Fibroblast of villous mesenchyme (primary cell): Measurements from ENCODE around the gene BRD9. TPM values are rescaled to one million over a fixed set of nuclear protein-coding genes. Genes with fewer than 3 reads are reported as not detected.

Experiments used
- DNase-seq: peaks from one replicate; pipeline ENCODE4 v3.0.0-alpha.2; 2010; ENCODE audit warnings: low read depth
- H3K4me3 ChIP-seq: 2 replicates; pipeline ENCODE4 v1.5.1; 2011; ENCODE audit warnings: low read depth, mild to moderate bottlenecking, low read length
- total RNA-seq: library from RNA; depleted of rRNA; stranded (reverse); fragments of >200 nt; gene quantifications from 2 replicates; pipeline ENCODE4 v1.2.3, GENCODE V29; 2012
- TF ChIP-seq, protein P1 (sequence below): IDR thresholded peaks from 2 replicates; pipeline ENCODE4 v1.5.1; 2012; ENCODE audit warnings: low read depth, mild to moderate bottlenecking, low read length; ENCODE audit not compliant: insufficient read depth

BRD9 gene
- total RNA-seq, 1 donor, result 35.0 TPM

DNA sequence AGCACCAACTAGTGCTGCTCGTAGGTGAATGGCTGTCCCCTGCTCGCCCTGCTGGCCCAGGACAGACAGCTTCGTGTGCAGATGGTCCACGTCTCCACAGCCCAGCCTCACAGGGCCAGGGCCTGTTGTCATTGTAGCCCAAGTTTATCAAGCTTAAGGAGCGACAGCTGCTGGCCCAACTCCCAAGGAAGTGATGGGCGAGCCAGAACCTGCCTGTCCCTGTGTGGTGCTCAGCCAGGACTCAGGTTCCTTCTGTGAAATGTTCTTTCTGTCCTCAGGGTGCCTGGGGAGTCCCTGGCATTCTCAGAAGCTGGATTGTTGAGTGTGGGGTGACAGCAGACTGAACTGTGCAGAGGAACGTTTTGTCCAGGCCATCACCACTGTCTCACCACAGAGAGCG is 16.5 kb upstream of the BRD9 start:
- TF ChIP-seq, protein P1, sequence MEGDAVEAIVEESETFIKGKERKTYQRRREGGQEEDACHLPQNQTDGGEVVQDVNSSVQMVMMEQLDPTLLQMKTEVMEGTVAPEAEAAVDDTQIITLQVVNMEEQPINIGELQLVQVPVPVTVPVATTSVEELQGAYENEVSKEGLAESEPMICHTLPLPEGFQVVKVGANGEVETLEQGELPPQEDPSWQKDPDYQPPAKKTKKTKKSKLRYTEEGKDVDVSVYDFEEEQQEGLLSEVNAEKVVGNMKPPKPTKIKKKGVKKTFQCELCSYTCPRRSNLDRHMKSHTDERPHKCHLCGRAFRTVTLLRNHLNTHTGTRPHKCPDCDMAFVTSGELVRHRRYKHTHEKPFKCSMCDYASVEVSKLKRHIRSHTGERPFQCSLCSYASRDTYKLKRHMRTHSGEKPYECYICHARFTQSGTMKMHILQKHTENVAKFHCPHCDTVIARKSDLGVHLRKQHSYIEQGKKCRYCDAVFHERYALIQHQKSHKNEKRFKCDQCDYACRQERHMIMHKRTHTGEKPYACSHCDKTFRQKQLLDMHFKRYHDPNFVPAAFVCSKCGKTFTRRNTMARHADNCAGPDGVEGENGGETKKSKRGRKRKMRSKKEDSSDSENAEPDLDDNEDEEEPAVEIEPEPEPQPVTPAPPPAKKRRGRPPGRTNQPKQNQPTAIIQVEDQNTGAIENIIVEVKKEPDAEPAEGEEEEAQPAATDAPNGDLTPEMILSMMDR, result no peak
- no peak overlapping the region for H3K4me3 ChIP-seq
- DNase-seq, result no peak

DNA sequence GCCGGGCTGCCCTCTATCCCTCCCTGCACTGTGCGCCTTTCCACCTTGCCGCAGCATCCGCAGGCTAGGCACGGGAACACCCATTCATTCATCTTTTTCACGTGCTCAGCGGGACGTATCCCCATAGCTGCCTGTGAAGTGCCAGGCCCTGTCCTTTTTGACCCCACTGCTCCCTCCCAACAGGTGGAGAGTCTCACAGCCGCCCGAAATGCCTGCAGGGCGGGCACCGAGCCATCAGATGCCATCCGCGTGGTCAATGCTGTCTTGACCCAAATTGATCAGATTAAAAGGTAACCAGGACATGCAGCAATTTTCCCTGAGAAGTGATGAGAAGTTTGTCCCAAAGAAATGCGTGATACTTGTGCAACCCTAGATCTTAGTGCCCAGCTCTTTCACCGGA is 15.6 kb upstream of the BRD9 start:
- DNase-seq, result no peak
- H3K4me3 ChIP-seq, result no peak overlapping the region
- TF ChIP-seq, protein P1, result no peak

DNA sequence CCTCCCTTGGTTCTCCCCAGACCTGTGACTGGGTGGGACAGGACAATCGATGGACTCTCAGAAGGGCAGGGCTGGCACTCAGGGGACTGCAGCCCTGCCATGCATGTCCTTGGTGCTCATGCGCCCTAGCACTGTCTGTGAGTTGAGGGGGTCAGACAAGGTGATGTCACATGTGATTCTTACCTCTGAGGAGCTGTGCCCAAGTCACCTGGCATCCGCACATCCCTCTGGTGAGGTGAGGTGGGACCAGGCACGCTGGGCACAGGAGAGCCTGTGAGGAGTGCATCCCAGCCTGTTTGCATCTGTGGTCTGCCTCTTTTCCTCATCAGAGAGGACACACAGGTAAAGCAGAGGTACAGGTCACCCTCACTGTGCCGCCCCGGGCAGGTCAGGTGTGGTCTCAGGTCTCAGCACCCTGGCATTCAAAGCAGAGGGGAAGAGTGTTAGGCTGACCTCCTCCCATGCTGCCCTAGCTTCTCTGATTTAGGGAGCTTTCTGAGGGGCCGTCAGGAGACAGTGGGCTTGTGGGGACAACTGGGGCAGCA is 14.8 kb upstream of the BRD9 start:
- no peak overlapping the region for H3K4me3 ChIP-seq
- no peak for DNase-seq
- TF ChIP-seq, protein P1, result no peak

DNA sequence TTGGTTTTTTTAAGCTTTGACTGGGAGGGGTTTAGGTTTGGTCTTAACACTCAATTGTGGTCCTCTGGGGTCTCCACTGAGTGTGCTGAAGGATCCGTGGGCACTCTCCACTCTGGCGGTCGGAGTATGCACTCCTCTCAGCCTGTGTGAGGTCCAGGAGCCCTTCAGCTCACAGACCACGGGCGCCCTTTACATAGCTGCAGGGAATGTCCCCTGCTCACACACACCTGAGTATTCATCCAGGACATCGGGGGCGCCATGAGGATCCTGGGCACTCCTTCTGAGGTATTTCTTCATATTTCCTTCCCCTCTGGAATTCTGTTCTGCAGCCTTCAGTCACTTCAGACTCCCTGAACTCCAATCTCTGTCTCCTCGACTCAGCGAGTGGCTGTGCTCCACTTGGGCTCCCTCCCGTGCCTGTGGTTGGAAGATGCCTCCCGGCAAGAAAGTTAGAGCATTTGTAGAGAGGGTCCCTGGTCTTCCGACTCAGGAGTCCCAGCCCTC is 12.6 kb upstream of the BRD9 start:
- no peak for DNase-seq
- no peak overlapping the region for H3K4me3 ChIP-seq
- TF ChIP-seq, protein P1, result no peak

DNA sequence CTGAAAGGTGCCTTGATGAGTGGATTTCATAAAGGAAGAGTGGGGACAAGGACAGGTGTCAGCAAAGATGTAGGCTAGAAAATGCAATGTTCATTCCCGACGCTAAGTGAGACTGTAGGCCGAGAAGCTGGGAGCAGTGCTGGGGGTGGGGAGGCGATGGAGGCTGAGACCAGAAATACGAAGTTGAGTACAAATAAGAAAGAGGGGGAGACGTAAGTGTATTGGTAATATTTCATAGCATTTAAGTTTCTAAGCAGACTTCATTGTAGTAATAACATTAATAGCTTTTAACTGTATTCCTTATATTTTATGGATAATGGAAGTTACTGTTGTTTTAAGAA is 11.1 kb upstream of the BRD9 start:
- no peak for DNase-seq
- TF ChIP-seq, protein P1, result no peak
- no peak overlapping the region for H3K4me3 ChIP-seq

DNA sequence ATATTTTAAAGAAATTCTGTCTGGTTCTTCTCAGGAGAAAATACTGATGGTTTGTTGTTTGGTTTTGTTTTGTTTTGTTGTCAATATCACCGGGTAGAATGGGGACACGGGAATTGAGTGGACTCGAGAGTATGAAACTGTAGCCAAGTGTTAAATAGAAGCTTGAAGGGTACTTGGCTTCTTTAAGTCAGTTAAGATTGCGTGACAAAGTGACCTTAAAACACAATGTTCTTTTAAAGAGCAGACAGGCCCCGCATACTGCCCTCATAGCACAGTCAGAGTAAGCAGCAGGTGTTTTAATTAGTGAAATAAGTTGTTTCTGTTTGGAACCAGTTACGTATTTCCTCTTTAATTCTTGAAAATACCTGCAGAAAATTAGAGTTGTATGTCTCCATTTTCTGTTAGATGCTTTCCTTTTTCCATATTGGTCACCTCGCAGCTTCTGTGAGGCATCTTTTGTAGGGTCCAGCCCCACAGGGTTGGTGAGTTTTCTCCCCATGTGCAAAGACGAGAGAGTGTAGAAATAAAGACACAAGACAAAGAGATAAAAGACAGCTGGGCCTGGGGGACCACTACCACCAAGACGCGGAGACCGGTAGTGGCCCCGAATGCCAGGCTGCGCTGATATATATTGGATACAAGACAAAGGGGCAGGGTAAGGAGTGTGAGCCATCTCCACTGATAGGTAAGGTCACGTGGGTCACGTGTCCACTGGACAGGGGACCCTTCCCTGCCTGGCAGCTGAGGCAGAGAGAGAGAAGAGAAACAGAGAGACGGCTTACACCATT is 9.7 kb upstream of the BRD9 start:
- no peak overlapping the region for H3K4me3 ChIP-seq
- TF ChIP-seq, protein P1, result no peak
- DNase-seq, result no peak
